Muscle layer of colon (tissue), 2 donors: ENCODE results near the gene KRT79.

Source experiments
- H3K27ac ChIP-seq: one replicate; pipeline ENCODE4 v1.7.0; 2013; ENCODE audit warnings: low read depth, mild to moderate bottlenecking, low read length, moderate library complexity
- H3K27me3 ChIP-seq, 2 donors: one replicate each; pipeline ENCODE4 v1.7.0; 2013; ENCODE audit warnings: low read length in 2 of 2, mild to moderate bottlenecking in 2 of 2; ENCODE audit not compliant: insufficient read depth in 2 of 2, control insufficient read depth in 1 of 2
- H3K36me3 ChIP-seq: one replicate; pipeline ENCODE4 v1.7.0; 2013; ENCODE audit warnings: mild to moderate bottlenecking, low read length; ENCODE audit not compliant: insufficient read depth
- H3K4me1 ChIP-seq: one replicate; pipeline ENCODE4 v1.7.0; 2013; ENCODE audit warnings: mild to moderate bottlenecking, low read length; ENCODE audit not compliant: insufficient read depth
- H3K4me3 ChIP-seq, 2 donors: one replicate each; pipeline ENCODE4 v1.7.0; 2013; ENCODE audit warnings: low read length in 2 of 2, low read depth in 1 of 2, mild to moderate bottlenecking in 1 of 2, moderate library complexity in 1 of 2
- H3K9ac ChIP-seq: one replicate; pipeline ENCODE4 v1.7.0; 2013; ENCODE audit warnings: low read length
- H3K9me3 ChIP-seq: one replicate; pipeline ENCODE4 v1.7.0; 2013; ENCODE audit warnings: mild to moderate bottlenecking, low read length
- donor health status: abdominal sarcoma.
- donor health status: Adenocarcinoma of cecum.

Gene KRT79

DNA sequence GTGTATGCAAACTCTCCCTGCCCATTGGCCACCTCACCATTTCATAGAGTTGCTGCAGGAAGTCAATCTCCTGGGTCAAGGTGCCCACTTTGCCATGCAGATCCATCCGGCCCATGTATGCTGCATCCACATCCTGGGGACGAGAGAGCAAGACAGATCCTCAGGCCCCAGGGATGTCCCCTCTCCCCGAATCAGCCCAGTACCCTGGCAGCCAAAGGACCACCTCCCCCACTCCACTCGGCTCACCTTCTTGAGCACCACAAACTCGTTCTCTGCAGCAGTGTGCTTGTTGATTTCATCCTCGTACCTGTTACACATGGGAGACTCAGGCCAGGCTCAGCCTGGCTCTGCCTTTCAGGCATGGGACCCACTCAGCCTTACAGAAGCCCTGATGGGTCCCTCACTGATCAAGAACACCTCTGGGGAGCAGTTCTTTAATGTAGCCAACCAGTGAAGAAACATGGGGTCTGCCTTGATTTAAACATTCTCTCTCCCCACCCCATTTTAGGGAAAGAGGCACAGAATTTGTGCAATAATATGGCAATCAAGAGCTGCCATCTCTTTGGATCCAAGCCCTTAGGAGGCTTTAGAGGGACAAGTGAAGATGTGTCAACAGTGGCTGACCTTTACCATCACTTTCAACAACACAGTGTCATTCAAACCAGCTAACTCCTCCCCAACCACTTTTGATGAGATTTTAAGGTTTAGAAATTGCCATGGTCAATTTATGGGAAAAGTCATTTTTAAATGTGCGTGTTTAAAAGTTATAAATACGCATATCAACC is 3.9 kb downstream of the KRT79 start:
- Histone ChIP-seq H3K4me3 (no peak overlapping the region), H3K27ac (no peak overlapping the region), H3K9ac (no peak overlapping the region)

DNA sequence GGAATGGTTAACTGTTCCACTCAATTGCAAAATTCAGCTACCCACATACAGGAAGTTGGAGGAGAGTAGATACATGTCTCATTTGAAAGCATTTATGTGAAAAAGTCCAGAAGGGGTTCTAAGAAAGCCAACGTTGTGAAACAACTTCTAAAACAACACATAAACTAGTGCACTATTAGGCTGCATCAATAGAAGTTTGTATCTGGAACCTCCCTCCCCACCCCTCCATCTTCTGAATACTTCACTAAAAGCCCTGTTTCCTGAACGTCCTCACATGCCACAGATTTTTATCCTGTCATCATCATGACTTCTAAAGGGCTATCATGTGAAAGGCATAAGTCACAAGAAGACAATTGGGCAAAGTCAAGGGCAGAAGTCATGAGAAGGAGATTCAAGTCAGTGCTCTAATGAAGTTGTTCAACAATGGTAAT is 5.5 kb downstream of the KRT79 start:
- no peak overlapping the region for H3K9ac ChIP-seq
- no peak overlapping the region for H3K4me3 ChIP-seq
- H3K36me3 ChIP-seq = no peaks in the 10 kb centered on the region
- H3K27ac ChIP-seq = no peak overlapping the region
- no peaks in the 10 kb centered on the region for H3K9me3 ChIP-seq
- H3K27me3 ChIP-seq = no peaks in the 10 kb centered on the region
- no peaks in the 10 kb centered on the region for H3K4me1 ChIP-seq

More for the DNA sequence above, 3.9 kb downstream of the KRT79 start:
- H3K4me1 ChIP-seq = no peaks in the 10 kb centered on the region
- H3K9me3 ChIP-seq = no peaks in the 10 kb centered on the region
- H3K27me3 ChIP-seq = no peaks in the 10 kb centered on the region
- H3K36me3 ChIP-seq = no peaks in the 10 kb centered on the region

DNA sequence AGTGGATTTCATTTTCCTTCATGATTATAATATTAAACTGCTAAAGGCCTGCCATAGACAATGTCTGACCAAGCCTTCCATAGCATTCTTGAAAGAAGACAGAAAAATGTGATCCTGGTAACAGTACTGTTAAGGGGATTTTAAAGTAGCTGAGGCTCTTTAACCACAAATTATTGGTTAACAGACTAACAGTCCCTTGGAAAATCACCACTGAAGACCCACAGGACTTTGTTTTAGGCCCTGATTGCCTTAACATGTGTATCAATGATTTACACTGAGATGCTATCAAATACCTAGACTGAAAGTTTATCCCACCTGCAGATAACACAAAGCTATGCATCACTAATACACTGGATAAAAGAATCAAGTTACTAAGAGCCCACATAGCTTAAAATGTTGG is 6.0 kb downstream of the KRT79 start:
- H3K4me1 ChIP-seq = no peaks in the 10 kb centered on the region
- H3K9ac ChIP-seq = no peak overlapping the region
- no peaks in the 10 kb centered on the region for H3K27me3 ChIP-seq
- no peak overlapping the region for H3K4me3 ChIP-seq
- H3K36me3 ChIP-seq = no peaks in the 10 kb centered on the region
- no peaks in the 10 kb centered on the region for H3K9me3 ChIP-seq
- H3K27ac ChIP-seq = no peak overlapping the region

DNA sequence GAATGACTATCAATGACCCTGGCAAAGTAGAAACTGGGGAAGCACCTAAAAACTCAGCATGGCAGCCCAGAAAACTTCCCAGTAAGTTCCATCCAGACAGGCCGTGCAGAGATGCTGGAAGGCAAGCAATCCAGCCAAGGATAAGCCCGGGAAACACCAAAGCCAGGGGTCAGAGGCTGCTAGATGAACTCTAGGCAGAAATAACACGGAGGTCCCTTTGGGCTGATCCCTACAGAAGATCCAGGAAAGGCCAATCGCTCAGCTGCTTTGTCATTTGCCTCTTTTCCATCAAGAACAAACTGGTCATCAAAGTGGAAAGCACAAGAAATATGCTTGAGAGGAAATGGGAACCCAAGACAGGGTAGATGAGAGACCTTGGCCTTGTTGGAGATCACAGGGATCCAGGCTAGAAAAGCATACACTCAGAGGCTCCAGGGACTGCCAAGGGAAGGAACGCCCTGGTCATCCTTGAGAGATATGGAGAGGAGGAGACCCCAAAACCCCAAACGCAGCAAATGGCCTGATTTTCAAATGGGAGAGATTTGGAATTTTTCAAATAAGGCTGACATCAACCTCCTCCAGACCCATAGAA is 6.5 kb downstream of the KRT79 start:
- Histone ChIP-seq H3K4me1 (no peaks in the 10 kb centered on the region), H3K9me3 (no peaks in the 10 kb centered on the region), H3K9ac (no peak overlapping the region), H3K36me3 (no peaks in the 10 kb centered on the region), H3K27me3 (no peaks in the 10 kb centered on the region), H3K4me3 (no peak overlapping the region), H3K27ac (no peak overlapping the region)

DNA sequence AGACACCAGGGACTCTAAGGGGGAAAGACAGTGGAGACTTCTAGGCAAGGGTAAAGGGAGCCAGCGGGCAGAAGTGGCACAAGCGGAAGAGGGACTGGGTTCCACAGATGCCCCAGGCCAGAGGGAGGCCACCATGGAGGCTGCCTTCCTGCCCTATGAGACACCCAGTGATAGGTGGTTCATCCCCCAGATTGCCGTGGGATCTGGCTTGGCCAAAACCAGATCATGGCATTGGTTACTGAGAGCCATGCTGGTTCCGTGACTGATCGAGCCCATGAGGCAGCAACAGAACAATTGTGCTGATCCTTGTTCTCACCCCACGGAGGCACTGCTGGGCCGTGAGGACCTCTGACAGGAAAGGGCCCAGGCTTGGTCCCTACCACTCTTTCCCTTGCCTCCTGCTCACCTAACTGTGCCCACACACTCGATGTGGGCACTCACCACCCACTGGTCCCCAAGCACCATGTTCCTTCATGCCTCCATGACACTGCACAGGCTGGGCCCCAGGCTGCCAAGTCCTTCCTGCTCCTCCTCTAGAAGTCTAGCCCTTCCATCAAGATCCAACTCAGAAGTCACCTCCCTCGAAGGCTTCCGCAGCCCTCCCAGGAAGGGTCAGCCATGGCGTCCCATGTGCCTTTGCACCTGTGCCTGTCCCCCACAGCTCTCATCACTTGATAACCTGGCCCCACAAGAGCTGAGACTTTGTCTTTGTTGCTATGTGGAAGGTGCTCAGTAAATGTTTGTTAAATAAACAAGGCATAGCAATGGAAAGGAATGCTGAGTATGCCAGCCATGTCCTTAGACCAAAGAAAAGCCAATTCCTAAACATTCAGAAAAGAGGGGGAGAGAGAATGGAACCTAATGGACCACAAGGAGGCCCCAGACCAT is 7.3 kb downstream of the KRT79 start:
- Histone ChIP-seq H3K4me3 (no peak overlapping the region), H3K36me3 (no peaks in the 10 kb centered on the region), H3K9me3 (no peaks in the 10 kb centered on the region), H3K9ac (no peak overlapping the region), H3K27ac (no peak overlapping the region), H3K4me1 (no peaks in the 10 kb centered on the region), H3K27me3 (no peaks in the 10 kb centered on the region)

DNA sequence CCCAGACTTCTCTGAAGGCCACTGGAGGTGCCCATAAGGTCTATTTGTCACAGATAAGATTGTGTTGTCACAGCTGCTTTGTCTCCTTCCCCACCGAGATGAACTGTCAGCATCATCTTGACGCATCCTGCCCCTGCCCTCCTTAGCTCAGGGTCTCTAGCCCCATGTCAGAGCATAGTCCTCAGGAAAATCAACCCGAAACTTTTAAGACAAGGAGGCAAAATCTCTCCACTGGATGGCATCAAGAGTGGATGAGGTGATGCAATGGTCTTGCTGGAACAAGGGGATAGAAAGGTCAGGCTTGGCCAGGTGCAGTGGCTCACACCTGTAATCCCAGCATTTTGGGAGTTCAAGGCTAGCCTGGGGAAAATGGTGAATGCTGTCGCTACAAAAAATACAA is 8.2 kb downstream of the KRT79 start:
- H3K27ac ChIP-seq = no peak overlapping the region
- no peak overlapping the region for H3K4me3 ChIP-seq
- no peaks in the 10 kb centered on the region for H3K4me1 ChIP-seq
- H3K9me3 ChIP-seq = no peaks in the 10 kb centered on the region
- no peaks in the 10 kb centered on the region for H3K36me3 ChIP-seq
- no peaks in the 10 kb centered on the region for H3K27me3 ChIP-seq
- H3K9ac ChIP-seq = no peak overlapping the region

DNA sequence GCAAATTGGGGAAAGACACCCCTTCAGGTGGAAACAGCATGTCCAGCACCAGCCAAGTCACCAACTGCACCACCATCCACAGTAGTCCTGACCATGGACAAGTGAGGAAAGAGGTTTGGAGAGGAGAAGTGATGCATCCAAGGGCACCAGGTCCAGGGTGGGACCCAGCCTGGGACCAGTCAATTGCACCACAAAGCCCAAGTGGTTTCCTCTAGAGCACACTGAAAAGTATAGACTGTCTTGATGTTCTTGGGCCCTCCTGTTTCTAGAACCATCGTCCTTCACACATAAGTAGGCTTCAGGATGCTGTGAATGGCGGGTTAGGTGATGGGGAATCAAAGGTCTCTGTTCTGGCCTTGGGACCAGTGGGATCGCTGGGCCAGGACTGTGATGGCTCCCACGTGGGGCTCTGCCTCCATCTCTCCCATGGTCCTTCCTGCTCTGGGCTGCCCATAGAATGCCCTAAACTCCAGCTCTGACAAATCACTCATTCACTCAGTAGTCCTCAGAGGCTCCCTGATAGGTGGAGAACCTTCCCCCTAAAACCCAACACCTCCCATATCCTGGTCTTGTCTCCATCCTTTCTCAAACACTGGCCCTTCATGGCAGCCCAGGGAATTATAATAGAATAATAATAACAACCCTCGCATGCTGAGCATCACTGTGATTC is 9.2 kb downstream of the KRT79 start:
- H3K36me3 ChIP-seq = no peaks in the 10 kb centered on the region
- H3K9ac ChIP-seq = no peak overlapping the region
- H3K9me3 ChIP-seq = no peaks in the 10 kb centered on the region
- no peak overlapping the region for H3K4me3 ChIP-seq
- no peaks in the 10 kb centered on the region for H3K27me3 ChIP-seq
- no peaks in the 10 kb centered on the region for H3K4me1 ChIP-seq
- H3K27ac ChIP-seq = no peak overlapping the region

DNA sequence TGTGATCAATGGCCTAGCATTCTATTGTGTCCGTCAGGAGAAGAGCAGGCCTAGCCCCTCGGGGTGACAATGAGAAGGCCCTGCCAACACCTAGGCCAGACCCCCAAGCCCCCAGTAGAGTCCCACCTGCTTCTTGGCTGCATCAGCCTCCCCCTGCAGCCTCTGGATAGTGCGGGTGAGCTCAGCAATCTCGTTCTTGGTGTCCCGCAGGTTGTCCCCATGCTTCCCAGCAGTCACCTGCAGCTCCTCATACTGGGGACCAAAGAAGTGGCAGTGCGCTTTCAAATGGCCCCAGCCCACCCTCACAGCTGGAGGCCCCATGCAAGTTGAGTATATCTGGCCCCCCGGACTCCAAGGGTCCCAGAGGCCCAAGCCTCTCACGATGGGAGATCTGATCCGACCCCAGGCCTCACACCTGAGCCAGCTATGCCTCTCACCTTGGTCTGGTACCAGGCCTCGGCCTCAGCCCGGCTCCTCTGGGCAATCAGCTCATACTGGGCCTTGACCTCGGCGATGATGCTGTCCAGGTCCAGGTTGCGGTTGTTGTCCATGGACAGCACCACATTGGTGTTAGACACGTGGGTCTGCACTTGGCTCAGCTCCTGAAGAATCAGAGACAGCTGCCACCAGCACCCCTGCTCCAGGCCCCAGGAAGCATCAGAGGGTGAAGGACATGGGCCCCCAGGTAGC is 10.2 kb downstream of the KRT79 start:
- Histone ChIP-seq H3K27me3 (peaks cover 0 to 2% of the 10 kb centered on the region in 2 donors), H3K9me3 (no peaks in the 10 kb centered on the region), H3K4me1 (no peaks in the 10 kb centered on the region), H3K9ac (no peak overlapping the region), H3K36me3 (no peaks in the 10 kb centered on the region), H3K4me3 (no peak overlapping the region), H3K27ac (no peak overlapping the region)

DNA sequence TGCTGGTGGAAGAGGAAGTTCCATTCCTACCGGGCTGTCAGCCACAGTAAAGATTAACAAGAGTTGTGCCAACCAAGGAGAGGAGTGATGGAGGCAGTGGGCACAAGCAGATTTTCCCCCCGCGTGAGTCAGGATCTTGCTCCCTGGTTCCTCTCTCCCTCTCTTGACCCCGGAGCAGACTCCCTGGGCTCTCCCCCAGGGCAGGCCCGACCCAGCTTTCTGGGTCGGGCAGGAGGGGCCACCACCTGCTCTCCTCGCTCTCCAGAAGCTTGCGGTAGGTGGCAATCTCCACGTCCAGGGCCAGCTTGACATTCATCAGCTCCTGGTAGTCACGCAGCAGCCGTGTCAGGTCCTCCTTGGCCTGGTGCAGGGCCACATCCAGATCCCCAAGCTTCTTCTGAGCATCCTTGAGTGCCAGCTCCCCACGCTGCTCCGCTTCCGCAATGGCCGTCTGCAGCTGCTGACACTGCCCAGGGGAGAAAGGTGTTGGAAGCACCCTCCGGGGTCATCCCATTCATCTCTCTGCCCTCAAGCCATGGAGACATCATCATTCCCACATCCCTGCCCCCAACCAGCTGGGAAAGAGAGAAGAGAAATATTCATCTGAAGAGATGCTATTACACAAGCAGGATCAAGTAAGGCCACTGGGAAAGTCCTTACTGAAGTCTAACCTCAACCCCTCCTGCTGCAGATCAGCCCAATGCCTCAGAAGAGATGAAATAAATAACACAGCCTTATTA is 11.2 kb downstream of the KRT79 start:
- no peaks in the 10 kb centered on the region for H3K4me1 ChIP-seq
- no peak overlapping the region for H3K9ac ChIP-seq
- no peak overlapping the region for H3K4me3 ChIP-seq
- no peaks in the 10 kb centered on the region for H3K9me3 ChIP-seq
- H3K36me3 ChIP-seq = no peaks in the 10 kb centered on the region
- H3K27ac ChIP-seq = no peak overlapping the region
- H3K27me3 ChIP-seq = peaks cover 0 to 6% of the 10 kb centered on the region in 2 donors

DNA sequence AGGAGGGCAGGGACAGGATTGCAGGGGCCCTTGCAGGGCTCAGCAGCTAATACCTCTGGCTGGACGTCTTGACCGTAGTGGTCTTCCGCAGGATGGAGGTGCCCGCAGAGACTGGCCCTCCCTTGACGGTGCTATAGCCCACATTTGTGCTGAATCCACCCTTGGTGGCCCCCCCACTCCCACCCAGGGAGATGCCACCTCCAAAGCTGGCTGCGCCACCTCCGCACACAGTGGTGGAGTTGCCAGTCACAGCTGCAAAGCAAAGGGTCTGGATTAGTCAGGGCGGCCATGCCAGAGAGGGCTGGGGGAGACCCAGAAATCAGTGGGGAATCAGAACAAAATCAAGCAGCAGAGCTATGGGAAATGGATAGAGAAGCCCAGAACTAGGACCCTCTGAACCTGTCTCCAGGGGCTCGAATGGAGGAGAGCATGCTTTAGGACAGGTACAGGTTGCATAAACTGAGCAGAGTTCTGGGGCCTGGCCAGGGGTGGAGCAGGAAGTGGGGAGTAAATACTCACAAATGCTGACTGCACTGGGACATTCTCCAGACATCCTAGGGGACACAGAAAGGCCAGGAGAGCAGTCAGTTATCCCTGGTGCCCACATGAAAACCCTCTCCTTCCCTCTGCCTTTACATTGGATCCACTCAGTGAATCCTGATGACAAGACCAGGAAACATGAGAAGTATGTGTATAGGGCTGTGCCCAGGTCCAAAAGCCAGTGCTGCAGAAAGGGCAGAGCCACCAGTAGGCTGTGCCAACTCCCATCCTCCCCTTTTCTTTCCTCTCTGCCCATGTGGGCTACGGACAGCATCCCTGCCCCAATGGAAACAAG is 12.1 kb downstream of the KRT79 start:
- H3K9ac ChIP-seq = no peak overlapping the region
- H3K4me3 ChIP-seq = no peak overlapping the region
- no peaks in the 10 kb centered on the region for H3K9me3 ChIP-seq
- no peaks in the 10 kb centered on the region for H3K4me1 ChIP-seq
- H3K27me3 ChIP-seq = peaks cover 0 to 6% of the 10 kb centered on the region in 2 donors
- H3K36me3 ChIP-seq = no peaks in the 10 kb centered on the region
- H3K27ac ChIP-seq = no peak overlapping the region
